Right lobe of liver (tissue), 4 donors: ENCODE data around the gene ITSN1.

ENCODE experiments used
- POLR2A ChIP-seq: fragments of 450-650 bp; IDR thresholded peaks from one replicate; pipeline ENCODE4 v1.6.1; 2017; ENCODE audit warnings: antibody characterized with exemption, mild to moderate bottlenecking
- TF ChIP-seq, protein P1 (sequence below), 4 donors: fragments of 200-600 bp in 3 of 4; fragments of 450-650 bp in 1 of 4; IDR thresholded peaks; one replicate each; pipeline versions ENCODE4 v1.5.1 to v1.8.0; 2016 to 2022; ENCODE audit warnings: antibody characterized with exemption in 4 of 4, mild to moderate bottlenecking in 2 of 4
- donor health status: DM: no; HTN: no; CAD: no.
- donor health status: DM: no; HTN: no; CAD: no.
- donor health status: DM: no; HTN: yes; CAD: no.

GRCh38 chr21:33908760-33909159, 266.5 kb downstream of the ITSN1 start:
- TF ChIP-seq, protein P1, sequence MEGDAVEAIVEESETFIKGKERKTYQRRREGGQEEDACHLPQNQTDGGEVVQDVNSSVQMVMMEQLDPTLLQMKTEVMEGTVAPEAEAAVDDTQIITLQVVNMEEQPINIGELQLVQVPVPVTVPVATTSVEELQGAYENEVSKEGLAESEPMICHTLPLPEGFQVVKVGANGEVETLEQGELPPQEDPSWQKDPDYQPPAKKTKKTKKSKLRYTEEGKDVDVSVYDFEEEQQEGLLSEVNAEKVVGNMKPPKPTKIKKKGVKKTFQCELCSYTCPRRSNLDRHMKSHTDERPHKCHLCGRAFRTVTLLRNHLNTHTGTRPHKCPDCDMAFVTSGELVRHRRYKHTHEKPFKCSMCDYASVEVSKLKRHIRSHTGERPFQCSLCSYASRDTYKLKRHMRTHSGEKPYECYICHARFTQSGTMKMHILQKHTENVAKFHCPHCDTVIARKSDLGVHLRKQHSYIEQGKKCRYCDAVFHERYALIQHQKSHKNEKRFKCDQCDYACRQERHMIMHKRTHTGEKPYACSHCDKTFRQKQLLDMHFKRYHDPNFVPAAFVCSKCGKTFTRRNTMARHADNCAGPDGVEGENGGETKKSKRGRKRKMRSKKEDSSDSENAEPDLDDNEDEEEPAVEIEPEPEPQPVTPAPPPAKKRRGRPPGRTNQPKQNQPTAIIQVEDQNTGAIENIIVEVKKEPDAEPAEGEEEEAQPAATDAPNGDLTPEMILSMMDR (IDR thresholded peaks at IDR 0.05), result no peak
- TF ChIP-seq POLR2A, result no peak
